OCI-LY1 (cell line): ENCODE measurements around the gene CLSTN3.

ENCODE experiments used
- CTCF ChIP-seq: fragments of 200-600 bp; sonication (generic), shearing (Covaris generic); IDR thresholded peaks from 2 replicates; pipeline ENCODE4 v1.5.1; 2017; ENCODE audit warnings: mild to moderate bottlenecking, antibody characterized with exemption, low read length, moderate library complexity, mixed read lengths
- EZH2 ChIP-seq: fragments of 200-600 bp; sonication (generic), shearing (Covaris generic); IDR thresholded peaks from 2 replicates; pipeline ENCODE4 v1.8.0; 2017; ENCODE audit warnings: borderline replicate concordance, mixed run types, mild to moderate bottlenecking, antibody characterized with exemption, low read length, moderate library complexity, mixed read lengths

GRCh38 chr12:7103837-7104584 is 26.2 kb upstream of the CLSTN3 start:
- TF ChIP-seq CTCF (no peak), EZH2 (no peak)
